GM21576 (cell line): ENCODE measurements around the gene ITGA8.
"Not testable (repeated sequence)": the region's sequence is repeated elsewhere in the genome, so short reads cannot be mapped to it uniquely, and the experiment has no call there.

ENCODE experiments used
- ATAC-seq: cut with Tn5 transposase; IDR thresholded peaks from one replicate; pipeline ENCODE4 v1.9.1; 2021; ENCODE audit warnings: mild to moderate bottlenecking, moderate library complexity; ENCODE audit not compliant: unreplicated experiment

ITGA8 gene

DNA sequence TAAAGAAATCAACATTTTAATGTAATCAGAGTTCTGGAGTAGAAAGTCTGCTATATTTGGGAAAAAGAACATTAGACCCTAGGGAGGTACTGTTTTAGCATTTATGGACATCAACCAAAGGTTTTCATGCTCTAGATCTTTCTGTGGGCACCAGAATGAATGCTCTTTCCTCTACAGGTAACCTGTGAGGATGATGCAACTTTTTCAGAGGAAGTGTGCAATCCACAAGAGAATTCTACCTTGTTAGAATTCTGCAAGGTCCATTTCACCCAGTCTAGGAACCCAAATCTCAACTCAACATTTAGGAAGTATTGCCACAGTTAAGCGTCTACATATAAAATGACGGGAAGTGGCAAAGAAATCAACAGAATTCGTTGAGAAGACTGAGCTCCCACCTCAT lies 208.8 kb downstream of the ITGA8 start:
- no peak for ATAC-seq

DNA sequence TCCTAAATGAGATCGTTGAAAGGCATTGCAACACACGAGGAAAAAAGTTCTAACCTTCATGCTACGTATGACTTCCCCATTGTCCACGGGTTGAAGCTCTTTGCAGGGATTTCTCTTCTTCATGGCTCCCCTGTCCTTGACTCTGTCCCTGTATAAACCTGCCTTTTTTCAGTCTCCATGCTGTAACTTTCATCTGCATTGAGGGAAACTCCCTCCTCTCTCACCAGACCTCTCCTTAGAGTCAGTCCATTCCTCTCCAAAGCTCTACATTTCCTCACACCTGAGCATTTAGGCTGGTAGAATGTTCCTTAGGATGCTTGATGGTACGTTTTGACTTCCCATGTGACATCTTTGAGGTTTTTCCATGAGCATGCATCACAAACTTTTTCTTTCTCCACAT lies 214.4 kb downstream of the ITGA8 start:
- ATAC-seq, result no peak

GRCh38 chr10:15504101-15504840 lies 215.5 kb downstream of the ITGA8 start:
- ATAC-seq, result no peak

DNA sequence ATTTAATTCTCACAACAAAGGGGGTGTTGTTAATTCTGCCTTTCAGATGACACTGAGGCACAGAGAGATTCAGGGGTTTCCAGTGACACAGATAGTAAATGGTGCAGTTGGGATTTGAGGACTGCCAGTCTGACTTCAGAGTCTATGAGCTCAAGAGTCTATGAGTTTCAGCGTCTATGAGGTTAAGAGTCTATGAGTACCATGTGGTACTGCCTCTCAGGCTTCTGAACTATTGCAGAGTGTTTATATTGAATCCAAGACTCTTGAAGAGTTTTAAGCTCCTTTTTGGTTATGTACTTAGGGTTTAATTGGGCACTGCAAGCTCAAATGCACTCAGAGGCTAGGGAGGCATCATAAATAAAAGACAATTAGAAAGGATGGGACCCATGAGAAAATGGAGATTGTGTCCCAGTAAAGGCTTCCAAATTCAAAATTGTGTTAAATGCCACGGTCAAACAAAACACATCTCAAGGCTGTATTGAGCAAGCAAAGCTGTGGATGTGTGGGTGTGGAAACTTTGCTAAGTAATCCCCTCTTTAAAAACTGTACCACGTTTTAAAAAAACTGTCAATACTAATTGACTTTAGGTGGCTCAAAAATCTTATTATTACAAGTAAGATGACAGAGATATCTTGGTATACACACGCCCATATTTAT lies 224.7 kb downstream of the ITGA8 start:
- no peak for ATAC-seq

DNA sequence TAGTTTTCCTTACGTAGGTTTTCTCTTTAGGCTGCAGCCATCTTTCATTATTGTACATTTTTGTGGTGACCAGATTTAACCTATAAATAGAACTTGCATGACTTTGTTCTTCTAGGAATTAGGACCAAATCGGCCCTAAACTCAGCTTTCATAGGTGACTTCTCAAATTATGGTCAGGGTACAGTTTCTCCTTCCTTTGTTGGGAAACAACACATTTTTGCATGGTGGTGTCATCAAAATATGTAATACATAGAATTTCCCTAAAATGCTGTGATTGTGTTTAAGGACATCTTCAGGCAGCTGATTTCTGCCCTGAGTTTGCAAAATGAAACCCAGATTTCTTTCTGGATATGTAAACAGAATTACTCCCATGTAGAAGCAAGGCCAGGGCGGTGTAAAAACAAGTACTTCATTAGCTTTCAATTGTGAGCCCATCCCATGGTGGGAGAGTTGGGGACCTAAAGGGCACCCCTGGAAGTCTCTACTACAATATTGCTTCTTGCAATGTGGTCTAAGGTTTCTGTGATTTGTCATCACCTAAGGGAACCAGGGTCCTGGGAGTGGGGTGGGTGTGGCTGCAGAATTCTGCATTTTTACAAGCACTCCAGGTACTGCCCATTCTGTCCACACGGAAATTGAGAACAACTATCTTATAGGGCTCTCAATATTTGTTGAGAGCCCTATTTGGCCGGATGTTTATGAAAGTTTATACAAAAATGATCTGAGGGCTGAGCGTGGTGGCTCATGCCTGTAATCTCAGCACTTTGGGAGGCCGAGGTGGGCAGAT lies 227.7 kb downstream of the ITGA8 start:
- no peak for ATAC-seq

DNA sequence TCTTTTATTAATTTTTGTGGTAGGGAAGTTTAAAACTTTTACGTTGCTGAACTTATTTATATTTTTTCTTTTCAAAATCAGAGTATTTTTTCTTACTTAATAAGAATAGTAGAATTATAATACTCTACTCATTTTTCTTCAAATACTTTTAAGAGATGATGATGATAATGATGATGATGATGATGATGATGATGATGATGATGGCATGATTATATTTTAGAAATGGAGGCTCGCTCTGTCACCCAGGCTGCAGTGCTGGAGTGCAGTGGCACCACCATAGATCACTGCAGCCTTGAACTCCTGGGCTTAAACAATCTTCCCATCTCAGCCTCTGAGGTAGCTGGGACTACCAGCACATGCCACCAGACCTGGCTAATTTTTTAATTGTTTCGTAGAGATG lies 230.3 kb downstream of the ITGA8 start:
- no peak for ATAC-seq

GRCh38 chr10:15487376-15487775 lies 232.3 kb downstream of the ITGA8 start:
- ATAC-seq, result no peak

GRCh38 chr10:15486404-15486803 lies 233.3 kb downstream of the ITGA8 start:
- no peak for ATAC-seq

GRCh38 chr10:15485684-15486316 lies 233.9 kb downstream of the ITGA8 start:
- ATAC-seq, result no peak

DNA sequence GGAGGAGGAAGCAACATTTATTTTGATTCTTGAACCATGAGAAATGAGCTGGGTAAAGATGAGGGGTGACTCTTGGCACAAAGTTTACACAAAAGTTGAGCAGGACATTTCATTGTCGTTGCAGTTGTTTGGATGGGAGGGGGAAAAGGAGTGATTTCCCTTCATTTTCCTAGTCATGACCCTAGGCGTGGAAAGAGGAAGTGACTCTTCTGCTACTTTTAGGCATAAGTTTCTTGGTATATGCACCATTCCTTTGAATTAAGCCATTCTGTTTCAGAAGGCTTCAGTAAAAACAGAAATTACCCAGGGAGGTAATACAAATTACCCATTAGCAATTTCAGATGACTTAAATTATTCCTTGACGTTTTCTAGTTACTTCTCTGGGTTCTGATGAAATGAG lies 234.7 kb downstream of the ITGA8 start:
- no peak for ATAC-seq

GRCh38 chr10:15484128-15484527 lies 235.6 kb downstream of the ITGA8 start:
- ATAC-seq, result no peak

DNA sequence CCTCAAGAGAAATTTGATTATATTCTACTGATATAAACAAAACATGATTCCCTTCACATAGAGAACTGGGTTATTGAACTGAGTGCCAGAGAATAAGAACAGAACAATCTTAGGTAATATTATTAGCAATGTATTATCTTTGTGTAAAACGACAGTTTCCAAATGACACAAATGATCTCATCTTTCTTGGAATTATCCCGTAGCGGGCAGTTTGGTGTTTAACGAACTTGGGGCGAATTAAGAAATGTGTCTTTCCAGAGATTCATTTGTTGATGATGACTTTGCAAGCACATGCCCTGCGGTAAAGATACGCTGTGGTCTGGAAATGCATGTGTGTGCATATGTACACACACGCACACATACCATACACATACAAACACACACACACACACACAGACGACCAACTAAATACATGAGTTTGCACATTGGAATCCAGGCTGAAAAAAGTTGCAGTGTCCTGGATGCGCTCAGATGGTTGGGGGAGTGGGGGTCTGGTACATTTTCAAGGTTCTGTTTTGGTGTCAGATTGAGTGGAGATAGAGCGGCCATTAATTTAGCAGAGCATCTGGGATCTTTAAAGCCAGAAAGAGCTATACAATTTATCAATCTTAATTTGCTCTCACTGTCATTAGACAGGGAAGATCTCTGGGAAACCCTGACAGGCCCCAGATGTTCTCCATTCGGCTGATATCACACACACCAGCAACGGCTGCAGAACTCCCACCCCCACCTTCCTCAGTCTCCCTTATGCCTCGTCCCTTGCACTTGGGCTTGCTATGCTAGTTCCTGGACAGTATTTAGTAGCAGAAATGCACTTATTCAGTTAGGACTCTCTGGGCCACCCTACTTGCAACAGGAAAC lies 236.3 kb downstream of the ITGA8 start:
- ATAC-seq, result no peak

DNA sequence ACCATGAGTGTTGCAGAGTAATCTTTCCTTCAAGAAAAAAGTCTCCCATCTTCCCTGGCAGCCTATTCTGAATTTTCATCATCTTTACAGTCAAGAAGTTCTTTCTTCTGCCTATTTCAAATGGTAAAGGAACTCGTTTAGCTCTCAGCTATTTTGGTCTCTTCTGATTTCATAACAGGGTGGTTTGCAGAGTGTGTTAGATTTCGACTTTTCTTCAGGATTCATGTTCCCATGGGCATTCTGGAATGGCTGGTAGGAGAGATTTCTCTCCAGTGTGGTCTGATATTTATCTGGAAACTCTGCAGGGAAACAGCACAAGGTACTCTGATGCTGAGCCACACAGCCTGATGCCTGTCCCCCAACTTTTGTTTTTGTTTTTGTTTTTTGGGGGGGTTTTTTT lies 237.6 kb downstream of the ITGA8 start:
- no peak for ATAC-seq

- no peak for ATAC-seq
Observed at GRCh38 chr10:15478950-15479349, 240.8 kb downstream of the ITGA8 start.

DNA sequence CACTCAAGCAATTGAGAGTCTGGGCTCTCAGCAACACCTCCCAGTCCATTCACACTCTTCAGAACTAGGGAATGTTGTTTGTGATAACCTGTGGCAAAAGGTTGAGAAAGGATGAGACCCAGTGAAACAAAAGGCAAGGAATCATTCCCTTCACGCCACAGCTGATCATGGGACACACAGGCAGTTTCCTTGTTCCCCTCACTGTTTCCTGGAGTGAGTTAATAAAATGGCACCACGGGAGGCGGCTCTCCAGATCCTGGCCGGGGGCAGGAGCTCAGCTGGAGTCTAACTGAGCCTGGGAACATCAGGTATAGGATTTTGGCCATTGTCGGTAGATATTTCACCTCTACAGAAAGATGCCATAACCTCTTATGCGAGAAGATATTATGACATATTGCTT lies 241.3 kb downstream of the ITGA8 start:
- ATAC-seq, result no peak

GRCh38 chr10:15476337-15476736 lies 243.4 kb downstream of the ITGA8 start:
- no peak for ATAC-seq

DNA sequence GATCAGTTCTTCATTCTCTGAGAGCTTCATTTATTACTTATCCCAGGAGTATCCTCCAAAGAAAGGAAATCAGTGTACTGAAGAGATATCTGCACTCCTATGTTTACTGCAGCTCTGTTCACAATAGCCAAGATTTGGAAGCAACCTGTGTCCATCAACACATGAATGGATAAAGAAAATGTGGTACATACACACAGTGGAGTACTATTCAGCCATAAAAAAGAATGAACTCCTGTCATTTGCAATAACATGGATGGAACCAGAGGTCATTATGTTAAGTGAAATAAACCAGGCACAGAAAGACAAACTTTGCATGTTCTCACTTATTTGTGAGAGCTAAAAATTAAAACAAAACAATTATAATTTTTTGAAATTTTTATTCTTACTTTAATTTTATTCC lies 244.3 kb downstream of the ITGA8 start:
- not testable (repeated sequence) for ATAC-seq

- no peak for ATAC-seq
Observed at GRCh38 chr10:15474671-15475070, 245.1 kb downstream of the ITGA8 start.

GRCh38 chr10:15473396-15473767 lies 246.3 kb downstream of the ITGA8 start:
- no peak for ATAC-seq
